ENCODE measurements around the gene C2orf76.

DNA sequence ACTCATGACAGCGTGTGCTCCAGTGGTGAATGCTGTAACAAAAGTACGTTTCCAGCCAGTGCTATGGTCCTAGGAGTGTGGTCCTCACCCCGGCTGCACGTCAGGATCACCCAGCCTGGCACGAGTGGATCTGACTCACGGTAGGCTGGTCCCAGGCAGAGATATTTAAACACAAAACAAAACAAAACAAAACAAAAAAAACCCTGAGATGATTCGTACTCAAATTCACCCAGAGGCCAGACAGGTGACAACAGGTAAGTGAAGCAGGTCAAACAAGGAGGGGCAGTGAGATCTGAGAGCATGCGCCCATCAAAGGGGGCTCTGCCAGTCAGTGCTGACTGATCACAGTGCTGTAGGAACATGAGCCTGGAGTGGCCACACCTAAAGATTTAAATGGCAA lies 43.2 kb downstream of the C2orf76 start:
- TF ChIP-seq POLR2AphosphoS5 (IDR thresholded peaks at IDR 0.05; ENCODE audit: low read depth) = no peak
- TF ChIP-seq, protein P1, sequence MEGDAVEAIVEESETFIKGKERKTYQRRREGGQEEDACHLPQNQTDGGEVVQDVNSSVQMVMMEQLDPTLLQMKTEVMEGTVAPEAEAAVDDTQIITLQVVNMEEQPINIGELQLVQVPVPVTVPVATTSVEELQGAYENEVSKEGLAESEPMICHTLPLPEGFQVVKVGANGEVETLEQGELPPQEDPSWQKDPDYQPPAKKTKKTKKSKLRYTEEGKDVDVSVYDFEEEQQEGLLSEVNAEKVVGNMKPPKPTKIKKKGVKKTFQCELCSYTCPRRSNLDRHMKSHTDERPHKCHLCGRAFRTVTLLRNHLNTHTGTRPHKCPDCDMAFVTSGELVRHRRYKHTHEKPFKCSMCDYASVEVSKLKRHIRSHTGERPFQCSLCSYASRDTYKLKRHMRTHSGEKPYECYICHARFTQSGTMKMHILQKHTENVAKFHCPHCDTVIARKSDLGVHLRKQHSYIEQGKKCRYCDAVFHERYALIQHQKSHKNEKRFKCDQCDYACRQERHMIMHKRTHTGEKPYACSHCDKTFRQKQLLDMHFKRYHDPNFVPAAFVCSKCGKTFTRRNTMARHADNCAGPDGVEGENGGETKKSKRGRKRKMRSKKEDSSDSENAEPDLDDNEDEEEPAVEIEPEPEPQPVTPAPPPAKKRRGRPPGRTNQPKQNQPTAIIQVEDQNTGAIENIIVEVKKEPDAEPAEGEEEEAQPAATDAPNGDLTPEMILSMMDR (conservative IDR thresholded peaks at IDR 0.05; ENCODE audit: low read depth in 2 of 2) = no peak

All from GM23338 (cell line).